Measurements from ENCODE around the gene TAB2.

Gene TAB2

GRCh38 chr6:149324428-149324827, 6.9 kb downstream of the TAB2 start:
- DNase-seq (ENCODE audit: low spot score), result no peak
- H3K4me3 ChIP-seq, result no peak overlapping the region
- no peak overlapping the region for H3K27ac ChIP-seq
- TF ChIP-seq, protein P1, sequence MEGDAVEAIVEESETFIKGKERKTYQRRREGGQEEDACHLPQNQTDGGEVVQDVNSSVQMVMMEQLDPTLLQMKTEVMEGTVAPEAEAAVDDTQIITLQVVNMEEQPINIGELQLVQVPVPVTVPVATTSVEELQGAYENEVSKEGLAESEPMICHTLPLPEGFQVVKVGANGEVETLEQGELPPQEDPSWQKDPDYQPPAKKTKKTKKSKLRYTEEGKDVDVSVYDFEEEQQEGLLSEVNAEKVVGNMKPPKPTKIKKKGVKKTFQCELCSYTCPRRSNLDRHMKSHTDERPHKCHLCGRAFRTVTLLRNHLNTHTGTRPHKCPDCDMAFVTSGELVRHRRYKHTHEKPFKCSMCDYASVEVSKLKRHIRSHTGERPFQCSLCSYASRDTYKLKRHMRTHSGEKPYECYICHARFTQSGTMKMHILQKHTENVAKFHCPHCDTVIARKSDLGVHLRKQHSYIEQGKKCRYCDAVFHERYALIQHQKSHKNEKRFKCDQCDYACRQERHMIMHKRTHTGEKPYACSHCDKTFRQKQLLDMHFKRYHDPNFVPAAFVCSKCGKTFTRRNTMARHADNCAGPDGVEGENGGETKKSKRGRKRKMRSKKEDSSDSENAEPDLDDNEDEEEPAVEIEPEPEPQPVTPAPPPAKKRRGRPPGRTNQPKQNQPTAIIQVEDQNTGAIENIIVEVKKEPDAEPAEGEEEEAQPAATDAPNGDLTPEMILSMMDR (IDR thresholded peaks at IDR 0.05), result no peak

GRCh38 chr6:149325648-149326236, 8.2 kb downstream of the TAB2 start:
- no peak for DNase-seq (ENCODE audit: low spot score)
- TF ChIP-seq, protein P1 (IDR thresholded peaks at IDR 0.05), result no peak
- Histone ChIP-seq H3K4me3 (no peak overlapping the region), H3K27ac (no peak overlapping the region)

- DNase-seq (ENCODE audit: low spot score), result no peak
- TF ChIP-seq, protein P1 (IDR thresholded peaks at IDR 0.05), result no peak
- Histone ChIP-seq H3K4me3 (no peak overlapping the region), H3K27ac (no peak overlapping the region)
Observed at GRCh38 chr6:149327638-149328037, 10.1 kb downstream of the TAB2 start.

DNA sequence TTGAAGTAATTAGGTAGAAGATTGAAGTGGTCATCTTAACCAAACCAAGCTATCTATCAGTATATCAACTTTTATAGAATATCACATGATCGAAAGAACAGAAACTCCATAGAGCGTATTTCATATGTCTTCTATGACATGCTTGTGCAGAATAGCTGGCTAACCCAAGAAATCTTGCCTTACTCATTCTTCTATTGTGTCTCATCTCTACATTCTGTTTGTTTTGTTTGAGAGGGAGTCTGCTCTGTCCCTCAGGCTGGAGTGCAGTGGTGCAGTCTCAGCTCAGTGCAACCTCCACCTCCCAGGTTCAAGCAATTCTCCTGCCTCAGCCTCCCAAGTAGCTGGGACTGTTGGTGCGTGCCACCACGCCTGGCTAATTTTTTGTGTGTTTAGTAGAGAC, 10.6 kb downstream of the TAB2 start:
- DNase-seq (ENCODE audit: low spot score), result no peak
- H3K27ac ChIP-seq, result no peak overlapping the region
- no peak overlapping the region for H3K4me3 ChIP-seq
- TF ChIP-seq, protein P1 (IDR thresholded peaks at IDR 0.05), result no peak

DNA sequence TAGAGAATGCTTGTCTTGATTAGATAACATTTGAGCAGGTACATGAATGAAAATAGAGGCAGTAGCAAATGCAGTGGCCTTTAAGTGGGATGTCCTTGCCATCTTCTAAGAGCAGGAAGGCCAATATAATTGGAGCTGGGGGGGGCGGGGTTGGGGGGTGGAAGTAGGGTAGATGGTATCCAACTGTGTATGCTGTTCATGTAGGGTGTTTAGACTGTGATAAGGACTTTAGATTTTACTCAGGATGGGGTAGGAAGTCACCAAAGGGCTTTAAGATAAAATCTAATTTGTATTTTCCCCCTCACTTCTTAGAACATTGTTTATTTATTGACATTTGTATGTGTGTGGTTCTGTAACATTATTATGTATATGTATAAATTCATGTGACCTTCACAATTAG, 12.0 kb downstream of the TAB2 start:
- TF ChIP-seq, protein P1 (IDR thresholded peaks at IDR 0.05), result no peak
- no peak for DNase-seq (ENCODE audit: low spot score)
- H3K4me3 ChIP-seq, result no peak overlapping the region
- no peak overlapping the region for H3K27ac ChIP-seq

GRCh38 chr6:149330133-149330532, 12.6 kb downstream of the TAB2 start:
- DNase-seq (ENCODE audit: low spot score), result no peak
- H3K27ac ChIP-seq, result no peak overlapping the region
- TF ChIP-seq, protein P1 (IDR thresholded peaks at IDR 0.05), result no peak
- no peak overlapping the region for H3K4me3 ChIP-seq

GRCh38 chr6:149331043-149331807, 13.7 kb downstream of the TAB2 start:
- TF ChIP-seq, protein P1 (IDR thresholded peaks at IDR 0.05), result no peak

More at GRCh38 chr6:149331043-149331807, 13.7 kb downstream of the TAB2 start:
- no peak for DNase-seq (ENCODE audit: low spot score)
- no peak overlapping the region for H3K4me3 ChIP-seq
- no peak overlapping the region for H3K27ac ChIP-seq

All from coronary artery (tissue), 2 donors.